HPDE6-E6E7 (cell line): Measurements from ENCODE around the gene NRSN2.
A peak's percentile ranks its signal among the peaks of the same experiment; 100 is the strongest.

Experiments
- DNase-seq: peaks from one replicate; pipeline ENCODE4 v3.0.0; 2011; ENCODE audit warnings: missing footprints; ENCODE audit errors: extremely low spot score

Gene NRSN2

GRCh38 chr20:396619-397431 is 49.9 kb downstream of the NRSN2 start:
- no peak for DNase-seq

GRCh38 chr20:397432-398237 is 50.7 kb downstream of the NRSN2 start:
- no peak for DNase-seq

DNA sequence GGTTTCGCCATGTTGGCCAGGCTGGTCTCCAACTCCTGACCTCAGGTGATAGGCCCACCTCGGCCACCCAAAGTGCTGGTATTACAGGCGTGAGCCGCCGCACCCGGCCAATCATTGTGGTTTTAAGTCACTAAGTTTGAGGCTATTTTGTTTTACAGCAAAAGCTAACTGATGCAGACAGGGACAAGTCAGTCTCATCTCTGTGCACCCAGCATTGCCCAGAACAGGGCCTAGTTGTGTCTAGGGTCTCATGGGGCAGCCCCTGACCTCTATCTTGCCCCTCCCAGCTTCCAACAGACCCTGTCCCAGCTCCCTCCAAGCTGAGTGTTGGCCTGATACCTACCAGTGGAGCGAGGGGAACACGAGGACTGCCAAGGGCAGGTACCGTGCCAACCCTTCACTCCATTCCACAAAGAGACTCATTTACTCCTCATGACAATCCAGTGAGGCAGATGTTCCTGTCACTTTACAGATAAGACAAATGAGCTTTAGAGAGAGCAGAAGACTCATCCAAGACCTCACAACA is 52.3 kb downstream of the NRSN2 start:
- no peak for DNase-seq

DNA sequence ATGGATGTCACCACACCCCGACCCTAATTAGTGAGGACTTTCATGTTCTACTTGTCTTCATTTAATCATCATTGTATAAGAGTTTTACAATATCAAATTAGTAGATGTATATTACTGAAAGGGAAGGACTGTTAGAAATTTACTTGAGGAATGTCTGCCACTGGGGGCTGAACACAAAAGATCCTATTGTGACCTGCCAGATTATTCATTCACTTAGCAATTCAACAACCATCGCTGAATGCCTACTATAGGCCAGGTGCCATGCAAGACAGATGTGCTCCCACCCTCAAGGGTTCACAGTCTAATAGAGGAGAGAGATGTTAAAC is 53.2 kb downstream of the NRSN2 start:
- DNase-seq: no peak

DNA sequence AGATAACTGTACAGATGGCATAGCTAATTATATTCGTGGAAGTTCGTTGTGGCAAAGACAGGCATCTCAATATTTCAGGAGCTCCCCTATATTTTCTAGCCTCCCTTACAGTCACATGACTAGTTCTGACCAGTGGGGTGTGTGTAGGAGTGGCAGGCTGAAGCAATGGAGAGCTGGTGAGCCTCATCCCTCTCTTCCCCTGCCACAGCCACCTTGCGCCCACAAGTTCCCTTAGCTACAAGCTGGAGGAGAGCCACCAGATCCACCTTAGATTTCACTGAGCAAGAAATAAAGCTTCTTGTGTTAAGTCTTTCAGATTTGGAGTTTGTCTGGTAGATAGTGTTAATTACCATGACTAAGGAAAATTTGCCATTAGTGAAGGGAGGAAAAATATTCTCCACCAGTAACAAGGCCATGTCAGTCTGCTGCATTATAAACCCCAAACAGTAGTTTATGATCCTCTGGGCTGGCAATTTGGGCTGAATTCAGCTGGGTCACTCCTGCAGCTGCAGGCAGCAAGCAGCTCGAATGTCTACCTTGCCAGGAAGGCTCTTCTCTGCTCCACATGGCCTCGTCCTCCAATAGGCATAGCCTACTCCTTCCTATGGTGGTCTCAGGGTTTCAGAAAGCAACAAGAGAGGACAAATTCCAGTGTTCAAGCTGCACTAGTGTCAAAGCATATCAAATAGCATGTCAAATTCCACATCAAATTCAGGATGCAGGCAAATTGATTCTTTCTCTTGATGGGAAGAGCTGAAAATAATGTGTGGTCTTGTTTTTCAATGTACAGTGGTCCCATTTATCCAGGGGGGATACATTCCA is 53.8 kb downstream of the NRSN2 start:
- no peak for DNase-seq

DNA sequence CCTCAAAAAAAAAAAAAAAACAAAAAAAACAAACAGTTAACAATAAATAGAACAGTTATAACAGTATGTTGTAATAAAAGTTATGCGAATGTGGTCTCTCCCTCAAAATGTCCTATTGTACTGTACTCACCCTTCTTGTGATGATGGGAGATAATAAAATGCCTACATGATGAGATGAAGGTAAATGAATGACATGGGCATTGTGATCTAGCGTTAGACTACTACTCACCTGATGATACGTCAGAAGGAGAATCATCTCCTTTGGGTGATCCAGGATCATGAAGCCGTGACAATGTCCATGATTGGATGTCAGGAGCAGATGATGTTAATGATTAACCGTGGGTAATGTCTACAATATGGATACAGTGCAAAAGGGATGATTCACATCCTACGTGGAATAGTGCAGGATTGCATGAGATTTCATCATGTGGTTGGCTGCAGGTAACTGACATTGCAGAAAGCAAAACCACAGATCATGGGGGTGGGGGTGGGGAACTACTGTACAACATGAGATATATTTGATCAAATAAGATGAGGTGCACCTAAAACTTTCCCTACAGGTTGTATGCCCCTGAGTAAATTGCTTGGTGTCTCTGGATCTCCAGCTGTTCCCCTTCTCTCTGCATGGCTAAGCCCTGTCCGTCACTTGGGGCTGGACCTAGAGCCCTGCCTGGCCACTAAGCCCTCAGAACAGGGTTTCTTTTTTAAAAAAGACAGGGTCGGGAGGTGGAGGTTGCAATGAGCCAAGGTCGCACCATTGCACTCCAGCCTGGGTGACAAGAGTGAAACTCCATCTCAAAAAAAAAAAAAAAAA is 55.0 kb downstream of the NRSN2 start:
- peak; percentile 95 for DNase-seq

DNA sequence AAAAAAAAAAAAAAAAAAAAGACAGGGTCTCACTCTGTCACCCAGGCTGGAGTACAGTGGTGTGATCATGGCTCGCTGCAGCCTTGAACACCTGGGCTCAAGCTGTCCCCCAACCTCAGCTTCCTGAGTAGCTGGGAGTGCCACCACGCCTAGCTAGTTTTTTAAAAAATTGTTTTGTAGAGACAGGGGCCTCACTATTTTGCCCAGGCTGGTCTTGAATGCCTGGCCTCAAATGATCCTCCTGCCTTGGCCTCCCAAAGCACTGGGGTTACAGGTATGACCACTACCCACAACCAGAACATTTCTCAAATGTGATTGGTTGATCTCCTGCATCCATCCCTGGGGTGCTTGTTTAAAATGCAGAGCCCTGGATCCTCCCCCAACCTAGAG is 55.6 kb downstream of the NRSN2 start:
- no peak for DNase-seq

DNA sequence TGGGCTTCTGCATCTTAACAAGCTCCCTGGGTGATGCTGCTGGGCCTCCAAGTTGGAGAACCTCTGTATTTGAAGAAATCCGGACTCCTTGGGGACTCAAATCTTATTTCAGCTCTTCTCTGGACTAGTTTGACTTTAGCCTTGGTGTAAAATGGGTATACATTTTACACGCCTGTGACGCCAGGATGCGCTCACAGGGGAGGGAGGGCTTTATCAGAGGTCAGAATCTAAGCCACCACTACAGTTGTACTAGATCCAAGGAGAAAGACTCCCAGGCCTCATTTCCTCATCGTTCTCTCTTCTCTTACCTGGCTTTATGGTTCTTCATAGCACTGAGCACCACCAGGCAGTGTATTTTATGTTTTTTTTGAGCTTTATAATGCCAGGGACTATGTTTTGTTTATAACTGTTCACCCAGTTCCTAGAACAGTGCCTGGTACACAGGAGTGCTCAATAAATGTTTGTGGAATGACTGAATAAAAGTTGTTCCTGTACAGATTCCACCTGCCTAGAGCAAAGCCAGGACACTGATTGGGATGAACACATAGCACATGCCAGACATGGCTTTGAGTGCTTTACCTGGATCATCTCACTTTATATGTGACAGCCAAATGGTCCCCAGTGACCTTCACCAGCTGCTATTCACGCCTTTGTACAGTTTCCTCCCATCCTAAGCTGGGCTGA is 56.1 kb downstream of the NRSN2 start:
- DNase-seq: no peak

GRCh38 chr20:403582-403957 is 56.7 kb downstream of the NRSN2 start:
- DNase-seq: no peak

GRCh38 chr20:404088-404487 is 57.2 kb downstream of the NRSN2 start:
- DNase-seq: no peak
